SW480 (cell line): ENCODE results near the gene VWA8.
A peak's percentile ranks its signal among the peaks of the same experiment; 100 is the strongest.
"Not testable (repeated sequence)": the region's sequence is repeated elsewhere in the genome, so short reads cannot be mapped to it uniquely, and the experiment has no call there.

Source experiments
- DNase-seq: peaks from one replicate; pipeline ENCODE4 v3.0.0-alpha.2; 2016; ENCODE audit warnings: low spot score

Gene VWA8

DNA sequence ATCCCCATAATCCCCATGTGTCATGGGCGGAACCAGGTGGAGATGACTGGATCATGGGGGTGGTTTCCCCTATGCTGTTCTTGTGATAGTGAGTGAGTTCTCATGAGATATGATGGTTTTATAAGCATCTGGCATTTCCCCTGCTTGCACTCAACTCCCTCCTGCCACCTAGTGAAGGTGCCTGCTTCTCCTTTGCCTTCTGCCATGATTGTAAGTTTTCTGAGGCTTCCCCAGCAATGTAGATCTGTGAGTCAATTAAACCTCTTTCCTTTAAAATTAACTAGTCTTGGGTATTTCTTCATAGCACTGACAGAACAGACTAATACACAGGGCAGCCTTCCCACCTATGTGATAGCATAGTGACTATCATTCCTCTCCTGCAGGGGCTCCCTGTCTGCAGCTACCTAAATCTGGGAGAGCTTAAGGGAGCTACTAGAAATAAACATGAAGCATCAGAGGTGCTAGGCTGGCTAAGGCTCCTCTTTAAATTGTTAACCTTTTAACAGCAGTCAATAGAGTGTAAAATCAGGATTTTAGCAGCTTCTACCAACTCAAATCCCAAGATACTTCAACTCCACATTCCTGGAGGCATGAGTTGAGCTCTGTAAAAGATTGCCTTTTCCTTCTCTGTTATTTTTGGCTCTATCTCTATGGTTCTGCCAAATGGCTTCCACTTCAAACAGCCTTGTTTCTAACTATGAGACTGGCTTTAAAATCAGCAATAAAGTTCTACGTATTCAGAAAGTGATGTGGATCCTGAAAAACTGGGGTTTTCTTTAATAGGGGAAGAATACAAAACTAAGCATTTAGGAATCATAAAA, 112.3 kb downstream of the VWA8 start:
- no peak for DNase-seq

GRCh38 chr13:41847216-41847615, 113.7 kb downstream of the VWA8 start:
- no peak for DNase-seq

GRCh38 chr13:41842036-41842620, 118.8 kb downstream of the VWA8 start:
- DNase-seq = no peak

DNA sequence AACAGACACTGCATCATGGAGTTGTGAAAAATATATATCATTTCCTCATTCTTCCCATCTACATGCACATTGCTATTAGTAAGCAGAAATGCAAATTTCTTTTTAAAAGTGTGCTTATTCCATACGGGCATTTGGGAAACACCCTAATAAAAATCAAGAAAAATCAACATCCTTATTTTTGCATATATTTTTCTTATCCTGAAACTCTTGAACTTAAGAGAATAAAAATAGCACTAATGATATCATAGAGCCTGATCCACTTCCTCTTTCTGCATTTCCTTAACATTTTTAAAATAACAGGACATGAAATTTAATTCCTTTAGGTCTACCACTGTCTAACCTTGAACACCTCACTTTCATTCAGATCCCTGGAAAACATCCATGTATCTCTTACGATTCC, 123.3 kb downstream of the VWA8 start:
- DNase-seq = no peak

DNA sequence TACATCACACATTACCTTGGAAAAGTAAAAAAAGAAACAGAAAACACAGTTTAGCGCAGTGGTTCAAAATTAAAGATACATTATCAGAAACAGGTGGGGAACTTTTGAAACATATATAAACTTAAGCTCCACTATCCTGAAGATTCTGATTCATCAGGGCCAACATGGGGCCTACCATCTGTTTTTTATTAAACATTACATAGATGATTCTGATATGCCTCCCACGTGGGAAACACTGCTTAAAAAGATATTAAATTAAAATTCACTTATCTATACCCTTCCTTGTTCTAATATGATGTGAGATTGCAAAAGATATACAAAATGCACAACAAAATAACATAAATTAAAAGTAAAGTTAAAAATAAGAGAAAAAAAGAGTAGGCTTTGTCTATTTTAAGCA, 125.0 kb downstream of the VWA8 start:
- DNase-seq = no peak

DNA sequence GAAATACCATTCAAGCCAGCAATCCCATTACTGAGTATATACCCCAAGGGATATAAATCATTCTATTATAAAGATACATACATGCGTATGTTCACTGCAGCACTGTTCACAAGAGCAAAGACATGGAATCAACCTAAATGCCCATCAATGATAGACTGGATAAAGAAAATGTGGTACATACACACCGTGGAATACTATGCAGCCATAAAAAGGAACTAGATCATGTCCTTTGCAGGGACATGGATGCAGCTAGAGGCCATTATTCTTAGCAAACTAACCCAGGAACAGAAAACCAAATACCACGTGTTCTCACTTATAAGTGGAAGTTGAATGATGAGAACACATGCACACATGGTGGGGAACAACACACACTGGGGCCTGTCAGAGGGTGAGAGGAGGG, 126.2 kb downstream of the VWA8 start:
- not testable (repeated sequence) for DNase-seq

GRCh38 chr13:41833831-41834230, 127.1 kb downstream of the VWA8 start:
- DNase-seq = no peak

DNA sequence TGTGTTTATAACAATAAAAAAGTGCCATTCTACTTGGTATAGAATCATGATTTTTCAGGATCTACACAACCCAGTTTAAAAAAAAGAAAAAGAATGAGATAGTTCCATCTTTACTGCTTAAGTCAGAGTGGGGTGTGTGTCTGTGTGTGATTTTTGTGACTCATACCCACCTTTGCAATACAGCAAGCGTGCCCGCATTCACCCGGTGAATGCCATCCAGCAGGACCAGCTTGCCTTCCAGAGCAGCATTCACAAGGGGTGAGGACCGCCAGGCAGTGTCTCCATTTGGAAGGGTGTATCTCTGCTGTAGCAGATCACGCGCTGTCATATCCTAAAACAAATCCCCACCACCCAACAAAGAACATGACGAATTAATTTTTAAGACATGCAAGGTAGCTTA, 127.7 kb downstream of the VWA8 start:
- no peak for DNase-seq

DNA sequence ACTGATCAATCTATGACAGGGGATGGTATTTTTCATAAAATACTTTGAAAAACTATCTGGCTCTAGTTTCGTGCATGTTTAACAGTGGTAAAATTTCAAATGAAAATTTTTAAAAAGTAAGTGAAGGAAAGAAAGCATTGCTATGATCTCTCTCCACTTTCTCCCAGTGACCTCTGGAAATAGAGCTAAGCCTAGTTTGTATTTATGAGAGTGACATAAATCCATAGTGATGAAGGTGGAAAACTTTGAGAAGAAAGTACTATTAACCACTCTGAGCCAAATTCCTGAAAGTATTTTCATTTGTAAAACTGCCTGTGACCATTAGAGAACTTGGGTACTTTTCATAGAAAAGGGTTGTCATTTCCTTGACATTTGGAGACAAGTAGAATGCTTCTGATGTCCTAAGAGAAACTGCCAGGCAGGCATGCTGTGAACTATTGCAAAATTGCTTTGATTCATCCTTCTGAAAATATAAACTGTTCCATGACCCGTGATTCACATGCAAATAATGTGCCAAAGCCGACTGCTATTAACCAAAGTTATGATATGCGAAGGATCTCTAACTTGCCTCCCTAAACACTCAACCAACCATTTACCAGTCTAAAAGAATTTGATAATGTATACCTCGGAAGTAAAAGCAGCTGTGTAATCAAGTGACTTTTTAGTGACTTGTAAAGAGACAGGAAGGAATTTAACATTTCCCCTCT, 133.2 kb downstream of the VWA8 start:
- DNase-seq = peak; percentile 9

DNA sequence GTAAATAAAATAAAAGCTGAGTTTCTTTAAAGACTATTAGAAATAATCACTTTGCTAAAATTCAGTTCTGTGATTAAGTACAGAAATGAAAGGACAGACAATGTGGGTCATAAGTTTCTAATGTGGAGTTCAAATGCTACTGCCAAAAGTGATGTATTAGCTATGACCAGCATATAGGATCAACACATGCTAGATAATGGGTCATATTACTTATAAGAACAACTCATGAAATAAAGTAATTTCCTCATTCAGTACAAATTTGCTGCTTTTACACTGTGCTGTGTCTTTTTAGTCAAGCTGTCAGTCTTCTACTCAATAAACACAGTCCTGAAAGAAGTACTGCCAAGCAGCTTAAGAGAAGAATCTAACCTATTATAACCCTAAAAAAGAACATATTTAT, 135.2 kb downstream of the VWA8 start:
- DNase-seq = no peak

DNA sequence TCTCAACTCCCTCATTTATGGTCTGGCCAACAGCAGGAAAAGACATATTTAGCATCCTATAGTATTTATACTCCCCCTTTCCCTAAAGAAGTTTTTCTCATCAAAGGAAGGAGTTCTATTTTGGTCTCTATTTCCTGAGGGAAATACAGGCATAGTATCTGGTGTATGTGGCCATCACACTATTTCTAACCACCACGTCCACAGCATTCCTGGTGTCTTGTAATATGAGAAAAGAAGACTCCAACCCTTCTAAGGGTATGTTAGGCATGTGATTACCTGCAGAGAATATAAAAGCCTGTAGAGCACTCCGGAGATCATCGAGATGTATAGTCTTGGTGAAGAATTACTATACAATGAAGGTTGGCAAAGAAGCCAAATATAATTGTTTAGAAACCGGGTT, 137.4 kb downstream of the VWA8 start:
- DNase-seq = no peak

DNA sequence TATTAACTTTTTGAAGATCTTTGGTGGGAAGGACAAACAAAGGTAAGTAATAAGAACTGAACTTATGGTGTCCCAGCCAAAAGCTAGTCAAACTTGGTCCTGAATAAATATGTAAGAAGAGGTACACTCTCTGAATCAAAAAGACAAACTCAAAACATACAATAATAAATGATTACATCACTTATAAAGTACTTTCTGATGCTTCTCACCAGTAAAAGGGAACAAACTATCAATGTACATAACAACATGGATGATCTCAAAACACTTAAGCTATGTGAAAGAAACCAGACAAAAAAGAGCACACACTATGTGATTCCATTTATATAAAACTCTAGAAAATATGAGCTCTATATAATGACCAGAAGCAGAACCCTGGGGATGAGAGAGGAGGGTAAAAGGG, 138.3 kb downstream of the VWA8 start:
- no peak for DNase-seq

DNA sequence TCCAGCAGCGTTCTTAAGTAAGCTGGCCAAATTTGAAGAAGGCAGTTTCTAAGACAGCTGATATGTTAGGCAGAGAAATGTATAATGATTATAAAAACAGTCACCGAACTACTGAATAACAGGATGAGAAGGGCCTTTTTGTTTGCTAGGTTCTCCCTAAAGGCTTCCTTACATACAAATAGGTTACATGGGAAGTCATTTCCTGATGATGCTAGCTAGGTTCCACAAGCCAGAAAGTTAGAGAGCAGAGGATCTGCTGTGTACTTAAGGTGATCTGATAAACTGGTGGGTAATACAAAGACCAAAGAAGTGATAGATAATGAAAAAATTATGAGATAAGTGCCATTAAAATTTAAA, 139.7 kb downstream of the VWA8 start:
- no peak for DNase-seq

- no peak for DNase-seq
These were observed 140.2 kb downstream of the VWA8 start for GRCh38 chr13:41820581-41821237.

DNA sequence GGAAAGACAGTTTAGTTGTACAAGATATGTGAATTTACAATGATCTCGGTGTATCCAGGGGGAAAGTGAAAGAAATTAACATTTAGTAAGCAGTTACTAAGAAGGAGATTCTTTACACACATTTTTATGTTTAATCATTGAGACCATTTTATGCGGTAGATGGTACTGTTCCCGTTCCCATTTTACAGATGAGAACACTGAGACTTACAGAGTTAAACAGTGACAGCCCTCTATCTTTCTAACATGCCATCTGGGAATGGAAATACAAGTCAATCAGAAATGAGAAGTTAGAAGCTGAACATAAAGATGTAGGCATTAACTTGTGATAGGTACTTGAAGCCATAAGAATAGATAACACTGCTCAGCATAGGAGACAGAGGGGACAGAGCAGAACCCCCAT, 144.9 kb downstream of the VWA8 start:
- DNase-seq = no peak

DNA sequence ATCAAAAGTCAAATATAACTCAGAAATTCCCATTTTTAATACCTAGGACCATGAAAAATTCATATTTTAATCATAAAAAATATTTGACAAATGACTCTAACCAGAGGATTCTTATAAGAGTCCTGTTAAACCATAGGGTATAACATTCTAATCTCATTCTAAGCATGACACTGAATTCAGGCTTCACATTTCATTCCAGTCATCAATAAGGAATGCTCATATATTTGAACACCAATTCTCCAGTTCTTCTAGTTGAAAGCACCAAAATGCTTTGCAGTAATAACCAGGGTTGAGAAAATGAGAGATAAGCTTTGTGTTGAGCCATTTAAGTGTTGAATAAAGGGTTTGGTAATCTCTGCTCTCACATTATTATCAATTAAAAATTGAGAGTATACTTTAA, 147.5 kb downstream of the VWA8 start:
- no peak for DNase-seq

- no peak for DNase-seq
These were observed 148.1 kb downstream of the VWA8 start for GRCh38 chr13:41812851-41813250.

- DNase-seq = no peak
These were observed 148.7 kb downstream of the VWA8 start for GRCh38 chr13:41812237-41812636.

GRCh38 chr13:41811588-41812021, 149.3 kb downstream of the VWA8 start:
- DNase-seq = no peak

DNA sequence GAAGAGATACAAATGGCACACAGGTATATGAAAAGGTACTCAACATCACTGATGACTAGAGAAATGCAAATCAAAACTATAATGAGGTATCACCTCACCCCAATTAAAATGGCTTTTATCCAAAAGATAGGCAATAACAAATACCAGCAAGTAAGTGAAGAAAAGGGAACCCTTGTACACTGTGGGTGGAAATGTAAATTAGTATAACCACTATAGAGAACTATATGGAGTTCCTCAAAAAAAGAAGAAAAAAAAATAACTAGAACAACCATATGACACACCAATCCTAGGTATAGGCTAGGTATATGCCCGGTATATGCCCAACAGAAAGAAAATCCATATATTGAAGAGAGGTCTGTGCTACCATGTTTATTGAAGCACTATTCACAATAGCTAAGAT, 150.9 kb downstream of the VWA8 start:
- DNase-seq = no peak

DNA sequence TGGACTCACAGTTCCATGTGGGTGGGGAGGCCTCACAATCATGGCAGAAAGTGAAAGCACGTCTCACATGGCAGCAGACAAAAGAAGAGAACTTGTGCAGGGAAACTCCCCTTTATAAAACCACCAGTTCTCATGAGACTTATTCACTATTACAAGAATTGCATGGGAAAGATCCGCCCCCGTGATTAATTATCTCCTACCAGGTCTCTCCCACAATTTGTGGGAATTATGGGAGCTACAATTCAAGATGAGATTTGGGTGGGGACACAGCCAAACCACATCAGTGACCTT, 157.5 kb downstream of the VWA8 start:
- DNase-seq = not testable (repeated sequence)

- no peak for DNase-seq
These were observed 158.0 kb downstream of the VWA8 start for GRCh38 chr13:41802684-41803444.
